Stimulated activated CD4-positive, alpha-beta T cell treated with anti-CD3 and anti-CD28 coated beads, Interleukin-12 subunit alpha, Interleukin-12 subunit beta, amount 100 ng/mL, for 24 hours (primary cell): ENCODE measurements around the gene BCAP29.
A peak's percentile ranks its signal among the peaks of the same experiment; 100 is the strongest.
"Not testable (repeated sequence)": the region's sequence is repeated elsewhere in the genome, so short reads cannot be mapped to it uniquely, and the experiment has no call there.

Experiments used
- DNase-seq, 2 experiments: peaks; one replicate each; pipeline ENCODE4 v3.0.0-alpha.2; 2020; ENCODE audit warnings: low read depth in 2 of 2

BCAP29 gene

GRCh38 chr7:107622894-107623293, 42.8 kb downstream of the BCAP29 start:
- DNase-seq, result no peak

GRCh38 chr7:107627002-107627401, 47.0 kb downstream of the BCAP29 start:
- no peak for DNase-seq

DNA sequence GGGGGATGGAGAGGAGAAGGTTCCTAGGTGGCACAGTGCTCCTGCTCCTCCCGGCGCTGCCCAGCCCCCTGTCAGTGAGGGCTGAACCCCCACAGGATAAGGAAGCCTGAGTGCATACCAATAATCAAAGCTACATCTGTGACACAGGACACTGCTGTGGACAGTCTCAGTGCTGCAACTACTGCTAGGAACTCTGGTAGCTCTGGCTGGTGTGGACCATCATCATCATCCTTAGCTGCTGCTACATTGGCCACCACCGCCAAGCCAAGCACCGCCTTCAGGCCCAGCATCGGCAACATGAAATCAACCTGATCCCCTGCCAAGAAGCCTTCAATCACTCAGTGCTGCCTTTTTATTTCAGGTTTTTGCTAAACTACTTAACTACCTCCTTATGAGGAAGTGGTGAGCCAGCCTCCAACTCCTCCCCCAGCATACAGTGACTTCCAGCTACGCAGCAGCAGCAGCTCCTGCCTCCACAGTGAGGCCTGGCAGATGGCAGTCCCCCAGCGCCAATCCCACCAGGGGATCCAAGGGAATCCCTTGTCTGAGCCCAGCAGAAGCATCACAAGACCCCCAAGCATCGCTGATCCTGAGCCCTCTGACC, 48.5 kb downstream of the BCAP29 start:
- DNase-seq, result no peak

- DNase-seq, result no peak
Measured at GRCh38 chr7:107630342-107630741, 50.3 kb downstream of the BCAP29 start.

- DNase-seq, result no peak
Measured at GRCh38 chr7:107631588-107632491, 51.8 kb downstream of the BCAP29 start.

DNA sequence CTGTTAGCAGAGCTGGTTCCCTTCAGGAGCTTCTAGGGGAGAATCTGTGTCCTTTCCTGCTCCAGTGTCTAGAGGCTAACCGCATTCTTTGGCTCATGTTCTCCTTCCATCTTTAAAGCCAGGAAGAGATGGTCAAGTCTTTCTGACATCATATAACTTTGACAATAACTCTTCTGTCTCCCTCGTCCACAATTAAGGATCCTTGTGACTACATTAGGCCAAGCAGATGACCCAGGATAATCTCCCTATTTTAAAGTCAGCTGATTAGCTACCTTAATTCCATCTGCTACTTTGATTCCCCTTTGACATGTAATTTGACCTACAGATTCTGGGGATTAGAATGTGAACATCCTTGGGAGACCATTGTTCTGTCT, 52.4 kb downstream of the BCAP29 start:
- no peak for DNase-seq

DNA sequence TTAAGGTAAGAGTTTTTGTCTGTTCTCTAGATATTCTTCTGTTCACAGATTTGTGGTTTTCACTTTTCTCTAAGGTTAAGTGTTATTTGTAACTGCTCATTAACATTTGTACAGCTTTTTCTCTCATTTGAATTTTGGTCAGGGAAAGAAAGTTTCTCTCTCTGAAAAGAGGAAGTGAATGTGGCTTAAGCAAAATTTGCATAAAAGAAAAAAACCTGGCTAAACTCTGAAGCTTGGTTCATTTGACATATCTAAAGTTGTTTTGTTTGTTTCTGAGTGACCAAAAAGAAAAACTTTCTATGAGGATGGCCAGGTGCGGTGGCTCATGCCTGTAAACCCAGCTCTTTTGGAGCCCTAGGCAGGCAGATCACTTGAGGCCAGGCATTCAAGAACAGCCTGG, 58.5 kb downstream of the BCAP29 start:
- no peak for DNase-seq

- not testable (repeated sequence) for DNase-seq
Measured at GRCh38 chr7:107639070-107639469, 59.0 kb downstream of the BCAP29 start.

DNA sequence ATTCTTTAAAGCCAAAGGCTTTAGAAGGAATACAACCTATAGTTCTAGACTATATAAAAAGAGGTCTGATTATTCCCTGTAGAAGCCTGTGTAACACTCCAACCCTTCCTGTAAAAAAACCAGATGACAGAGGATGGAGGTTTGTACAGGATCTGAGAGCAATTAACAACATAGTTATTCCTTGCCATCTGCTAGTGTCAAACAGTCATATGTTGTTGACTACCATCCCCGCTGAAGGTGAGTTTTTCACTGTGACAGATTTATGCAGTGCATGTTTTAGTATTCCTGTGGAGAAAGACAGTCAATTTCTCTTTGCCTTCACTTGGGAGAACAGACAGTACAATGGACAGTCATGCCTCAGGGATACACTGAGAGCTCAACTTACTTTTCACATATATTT, 61.6 kb downstream of the BCAP29 start:
- DNase-seq, result no peak

DNA sequence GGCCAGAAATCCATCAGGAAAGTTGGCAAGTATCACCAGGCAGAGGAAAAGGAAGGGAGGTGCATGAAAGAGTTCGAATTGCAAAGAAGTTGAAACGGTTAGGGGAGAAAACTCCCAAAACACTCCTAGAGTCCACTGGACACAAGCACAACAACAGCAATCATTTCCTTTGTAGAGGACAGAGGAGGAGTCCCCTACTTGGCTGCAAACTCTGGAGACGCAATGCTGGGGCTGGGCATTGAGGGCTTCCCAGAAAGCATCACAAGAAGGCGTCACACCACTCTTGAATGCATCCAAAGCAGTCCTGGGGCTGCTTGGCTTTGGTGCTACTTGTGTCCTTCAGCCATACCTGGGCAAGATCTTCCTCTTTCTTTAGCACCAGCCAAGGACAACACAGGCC, 62.5 kb downstream of the BCAP29 start:
- no peak for DNase-seq

DNA sequence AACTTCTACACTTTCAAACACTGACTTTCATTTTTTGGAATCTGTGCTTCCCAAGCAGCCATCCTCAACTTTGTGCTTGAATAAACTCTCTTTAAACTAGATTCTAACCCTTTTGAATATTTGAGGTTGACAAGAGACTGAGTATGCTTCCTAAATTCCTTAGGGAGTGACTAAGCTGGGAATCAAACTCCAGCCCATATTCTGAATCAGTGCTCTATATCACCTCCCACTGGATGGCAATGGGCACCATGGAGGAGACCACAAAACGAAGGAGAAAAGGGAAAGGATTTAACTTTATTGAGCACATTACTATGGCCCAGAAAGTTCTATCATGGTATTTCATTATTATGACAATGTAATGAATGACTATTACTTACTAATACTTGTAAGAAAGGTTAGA, 63.4 kb downstream of the BCAP29 start:
- DNase-seq, result no peak

GRCh38 chr7:107643938-107644308, 63.9 kb downstream of the BCAP29 start:
- DNase-seq, result no peak

DNA sequence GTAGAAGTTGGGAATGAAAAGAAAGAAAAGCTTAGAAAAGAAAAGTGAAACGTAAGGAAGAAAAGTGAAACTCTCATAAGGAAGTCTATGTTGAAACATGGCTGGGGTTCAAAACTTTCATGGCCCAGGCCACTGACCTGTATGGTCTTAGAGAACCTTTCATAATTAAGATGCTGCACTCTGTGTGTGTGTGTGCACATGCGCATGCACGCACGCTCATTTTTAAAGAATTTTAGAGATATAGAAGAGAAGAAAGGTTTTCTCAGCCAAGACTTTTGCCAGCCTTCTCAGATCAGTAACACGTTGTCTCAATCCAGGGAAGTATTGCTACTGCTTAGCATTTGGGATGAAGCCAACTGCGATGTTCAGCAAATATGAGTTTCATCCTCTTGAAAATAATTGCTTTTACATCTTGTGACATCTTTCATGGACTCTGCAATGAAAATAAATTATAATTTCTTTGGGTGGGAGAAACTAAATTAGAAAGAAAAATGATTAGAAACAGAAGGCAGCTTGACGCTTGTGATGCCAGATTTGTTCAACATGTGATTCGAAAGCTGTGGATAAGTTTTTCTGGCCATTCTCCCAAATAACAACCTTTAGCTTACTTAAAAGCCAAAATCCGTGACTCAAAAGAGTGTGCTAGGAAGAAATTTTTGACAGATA, 64.4 kb downstream of the BCAP29 start:
- DNase-seq, result no peak

- DNase-seq, result no peak
Measured at GRCh38 chr7:107652642-107653041, 72.6 kb downstream of the BCAP29 start.

- DNase-seq, result no peak
Measured at GRCh38 chr7:107658467-107658866, 78.4 kb downstream of the BCAP29 start.

DNA sequence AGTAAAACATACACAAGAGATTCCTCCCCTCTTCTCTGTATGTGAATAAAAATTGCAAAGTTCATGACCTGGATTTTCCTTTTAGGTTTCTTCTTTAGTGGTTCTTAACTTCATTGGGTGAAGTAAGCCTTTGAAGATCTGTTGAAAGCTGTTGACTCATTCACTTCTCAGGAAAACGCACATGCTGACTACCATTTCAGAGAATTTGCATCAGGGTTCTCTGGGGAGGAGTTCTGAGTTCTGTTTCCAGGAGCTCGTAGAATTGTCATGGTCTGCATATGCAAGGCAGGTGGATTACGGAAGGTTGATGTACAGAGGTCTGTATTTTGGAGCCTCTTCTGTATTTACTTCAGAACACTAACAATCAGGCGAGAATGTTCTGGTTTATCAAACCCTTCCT, 79.6 kb downstream of the BCAP29 start:
- DNase-seq, result peak; percentile 15 to 45

- DNase-seq, result peak; percentile 1 to 37
Measured at GRCh38 chr7:107660381-107661080, 80.5 kb downstream of the BCAP29 start, which contains the start of gene SLC26A4. SLC26A4 (plus strand) TSS chr7:107660828; CDS start chr7:107661642, 814 bp downstream.

DNA sequence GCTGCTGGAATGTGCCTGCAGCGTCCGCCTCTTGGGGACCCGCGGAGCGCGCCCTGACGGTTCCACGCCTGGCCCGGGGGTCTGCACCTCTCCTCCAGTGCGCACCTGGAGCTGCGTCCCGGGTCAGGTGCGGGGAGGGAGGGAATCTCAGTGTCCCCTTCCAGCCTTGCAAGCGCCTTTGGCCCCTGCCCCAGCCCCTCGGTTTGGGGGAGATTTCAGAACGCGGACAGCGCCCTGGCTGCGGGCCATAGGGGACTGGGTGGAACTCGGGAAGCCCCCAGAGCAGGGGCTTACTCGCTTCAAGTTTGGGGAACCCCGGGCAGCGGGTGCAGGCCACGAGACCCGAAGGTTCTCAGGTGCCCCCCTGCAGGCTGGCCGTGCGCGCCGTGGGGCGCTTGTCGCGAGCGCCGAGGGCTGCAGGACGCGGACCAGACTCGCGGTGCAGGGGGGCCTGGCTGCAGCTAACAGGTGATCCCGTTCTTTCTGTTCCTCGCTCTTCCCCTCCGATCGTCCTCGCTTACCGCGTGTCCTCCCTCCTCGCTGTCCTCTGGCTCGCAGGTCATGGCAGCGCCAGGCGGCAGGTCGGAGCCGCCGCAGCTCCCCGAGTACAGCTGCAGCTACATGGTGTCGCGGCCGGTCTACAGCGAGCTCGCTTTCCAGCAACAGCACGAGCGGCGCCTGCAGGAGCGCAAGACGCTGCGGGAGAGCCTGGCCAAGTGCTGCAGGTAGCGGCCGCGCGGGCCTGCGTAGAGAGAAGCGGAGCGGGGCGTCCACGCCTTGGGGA, 81.2 kb downstream of the BCAP29 start:
- DNase-seq, result peak; percentile 7 to 44

- DNase-seq, result no peak
Measured at GRCh38 chr7:107661865-107662379, 81.9 kb downstream of the BCAP29 start.

GRCh38 chr7:107663196-107663595, 83.2 kb downstream of the BCAP29 start:
- no peak for DNase-seq

GRCh38 chr7:107666790-107667189, 86.7 kb downstream of the BCAP29 start:
- DNase-seq, result no peak
